Left lobe of liver (tissue), 2 donors: ENCODE results near the gene BTBD9. TPM values are rescaled to one million over a fixed set of nuclear protein-coding genes. Genes with fewer than 3 reads are reported as not detected.

Experiments used
- ATAC-seq: fragments of 200-7000 bp; cut with Tn5 transposase; one replicate; pipeline ENCODE4 v1.9.1; 2020; ENCODE audit warnings: mild to moderate bottlenecking, moderate library complexity
- DNase-seq: peaks from one replicate; pipeline ENCODE4 v3.0.0-alpha.2; 2020; ENCODE audit warnings: low spot score
- total RNA-seq: library from RNA; stranded (reverse); gene quantifications from one replicate; pipeline ENCODE4 v1.2.1, GENCODE V29; 2021
- donor health status: DM: no; HTN: no; CAD: no; lungs with moderate emphysema.
- donor health status: DM: no; HTN: yes; CAD: no.

Gene BTBD9
- total RNA-seq, 1 donor from 2014 or later = 4.7 TPM

DNA sequence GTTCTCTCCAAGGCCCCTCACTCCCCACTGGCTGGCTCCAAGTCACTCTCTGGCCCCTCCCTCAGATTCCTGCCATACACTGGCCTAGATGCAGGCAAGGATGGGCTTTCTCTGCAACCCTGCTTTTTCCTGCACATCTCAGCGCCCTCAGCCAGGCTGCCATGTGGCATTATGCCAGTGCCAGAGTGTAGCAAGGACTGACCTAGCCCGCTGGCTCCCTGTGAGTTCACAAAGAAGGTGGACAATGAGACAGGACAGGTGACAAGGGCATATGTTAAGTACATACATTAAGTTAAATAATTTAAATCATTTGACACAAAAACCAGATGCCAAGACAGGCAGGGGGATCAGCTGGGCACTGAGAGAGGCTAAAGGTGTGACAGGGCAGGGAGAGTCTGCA, 425.6 kb downstream of the BTBD9 start:
- DNase-seq = peak; percentile 53

DNA sequence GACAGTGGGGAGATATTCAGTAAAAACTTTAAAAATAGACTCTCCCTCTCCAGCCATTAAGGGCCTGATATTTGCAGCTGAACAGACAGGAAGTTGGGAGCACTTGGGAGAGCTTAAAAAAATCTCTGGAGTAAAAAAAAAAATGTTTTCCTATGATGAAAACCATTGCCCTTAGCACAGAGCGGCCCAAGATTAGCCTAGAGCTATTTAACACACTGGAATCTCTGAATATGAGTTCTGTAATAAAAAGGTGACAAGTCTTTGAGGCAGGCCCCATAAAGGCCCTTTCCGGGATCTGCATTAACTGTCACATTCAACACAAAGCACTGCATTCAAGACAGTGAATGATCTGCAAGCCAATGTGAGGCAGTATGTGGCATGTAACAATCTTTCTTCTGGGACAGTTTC, 426.5 kb downstream of the BTBD9 start:
- ATAC-seq (no peak), DNase-seq (no peak)

More for the DNA sequence above, 425.6 kb downstream of the BTBD9 start:
- peak; percentile 70 for ATAC-seq

DNA sequence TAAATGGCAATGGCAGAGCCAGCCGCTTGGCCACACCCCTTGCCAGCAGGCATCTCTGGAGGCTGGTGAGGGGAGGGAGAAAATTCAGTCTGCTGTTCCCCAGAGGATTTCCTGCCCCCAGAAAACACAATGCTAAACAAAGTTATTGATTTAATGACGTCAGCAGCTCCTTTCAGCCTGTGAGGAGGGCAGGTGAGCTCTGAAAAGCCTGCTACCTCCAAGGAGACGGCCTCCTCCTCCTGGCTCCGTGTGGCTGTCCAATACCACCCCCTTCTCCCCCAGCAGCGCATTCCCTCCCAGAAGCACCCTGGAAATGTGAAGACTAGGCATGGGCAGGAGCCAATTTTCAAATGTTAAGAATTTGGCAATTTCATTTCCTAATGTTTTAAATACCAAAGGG, 427.1 kb downstream of the BTBD9 start:
- ATAC-seq (peak; percentile 19), DNase-seq (no peak)

DNA sequence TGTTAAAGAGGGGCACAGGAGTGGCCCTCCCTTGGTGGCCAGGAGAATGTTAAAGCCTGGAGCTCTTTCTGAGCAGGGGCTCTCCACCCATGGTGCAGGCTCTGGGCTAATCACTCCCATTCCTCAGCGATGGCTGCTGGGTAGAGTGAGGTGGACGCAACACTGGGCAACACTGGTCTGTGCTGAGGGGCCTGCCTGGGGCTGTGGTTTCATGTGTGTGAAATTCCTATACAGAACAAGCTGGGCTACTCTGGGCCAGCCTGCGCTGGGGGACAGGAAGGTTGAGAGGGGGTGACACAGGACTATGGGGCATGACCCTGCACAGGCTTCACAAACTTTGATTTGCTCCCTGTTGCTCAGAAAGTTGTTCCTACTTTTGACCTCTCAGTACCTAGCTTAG, 427.6 kb downstream of the BTBD9 start:
- ATAC-seq (no peak), DNase-seq (no peak)

DNA sequence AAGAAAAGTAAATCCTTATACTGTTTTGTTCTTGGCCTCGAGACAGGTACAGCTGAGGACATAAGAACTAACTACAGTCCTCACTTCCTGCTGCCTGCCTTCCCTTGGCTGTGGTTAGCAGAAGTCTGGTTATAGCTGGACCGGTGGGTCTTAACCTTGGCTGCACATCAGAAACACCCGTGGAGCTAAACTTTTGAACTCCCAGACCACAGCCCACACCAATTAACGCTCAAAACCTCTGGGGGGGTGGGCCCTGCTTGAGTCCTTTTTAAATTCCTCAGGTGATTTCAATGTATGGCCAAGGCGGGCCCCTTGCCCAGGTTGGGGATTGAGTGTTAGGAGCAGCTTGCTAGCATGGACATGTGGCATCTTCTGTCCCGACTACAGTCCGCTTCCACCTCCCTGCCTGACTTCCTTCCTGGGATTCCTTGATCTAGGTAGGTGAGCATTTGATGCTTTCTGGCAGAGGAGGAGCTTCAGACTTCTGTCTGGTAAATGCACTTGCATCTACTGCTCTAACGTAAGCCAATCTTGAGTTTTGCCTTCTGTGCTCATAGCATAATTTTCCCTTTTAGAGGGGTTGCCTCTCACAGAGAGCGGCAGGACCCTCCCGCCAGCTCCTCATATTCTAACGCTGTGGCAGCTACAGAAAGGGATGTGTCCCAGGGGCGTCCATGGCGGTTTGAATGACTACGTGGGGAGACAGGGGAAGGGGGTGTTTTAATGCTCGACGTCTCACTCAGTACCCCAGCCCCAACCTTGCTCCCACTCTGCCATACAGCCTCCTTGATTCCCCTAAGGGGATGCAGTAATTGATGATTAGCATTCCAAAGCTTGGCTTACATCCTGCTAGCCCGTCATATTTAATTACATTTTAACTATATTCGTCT, 430.1 kb downstream of the BTBD9 start:
- DNase-seq = no peak

DNA sequence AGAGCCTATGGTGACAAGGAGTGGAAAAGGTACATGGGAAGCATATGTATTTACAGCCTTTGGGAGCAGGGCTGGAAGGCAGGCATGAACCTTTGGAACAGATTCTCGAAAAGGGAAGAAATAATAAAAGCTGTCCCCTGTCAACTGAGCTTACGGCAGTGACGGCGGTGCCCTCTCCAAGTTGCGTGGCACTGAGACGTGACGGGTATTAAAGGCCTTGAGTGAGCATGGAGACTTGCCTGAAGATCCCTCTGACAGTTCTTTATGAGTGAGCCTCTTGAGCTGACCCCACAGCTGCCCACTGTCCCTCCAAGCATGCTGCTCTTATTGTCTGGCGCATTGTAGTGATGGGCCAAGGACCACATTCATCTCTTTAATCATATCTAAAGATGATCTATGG, 431.7 kb downstream of the BTBD9 start:
- ATAC-seq (no peak), DNase-seq (no peak)

More for the DNA sequence above, 430.1 kb downstream of the BTBD9 start:
- ATAC-seq = no peak

DNA sequence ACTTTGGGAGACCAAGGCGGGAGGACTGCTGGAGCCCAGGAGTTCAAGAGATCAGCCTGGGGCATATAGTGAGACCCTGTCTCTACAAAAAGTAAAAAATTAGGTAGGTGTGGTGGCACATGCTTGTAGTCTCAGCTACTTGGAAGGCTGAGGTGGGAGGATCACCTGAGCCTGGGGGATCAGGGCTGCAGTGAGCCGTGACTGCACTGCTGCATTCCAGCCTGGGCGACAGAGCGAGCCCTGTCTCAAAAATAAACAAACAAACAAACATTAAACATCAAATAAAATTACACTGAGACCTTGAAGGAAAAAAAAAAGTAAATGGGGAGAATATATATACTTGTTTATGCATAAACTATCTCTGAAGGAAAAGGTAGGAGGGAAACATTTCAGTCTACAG, 432.4 kb downstream of the BTBD9 start:
- DNase-seq (no peak), ATAC-seq (no peak)

DNA sequence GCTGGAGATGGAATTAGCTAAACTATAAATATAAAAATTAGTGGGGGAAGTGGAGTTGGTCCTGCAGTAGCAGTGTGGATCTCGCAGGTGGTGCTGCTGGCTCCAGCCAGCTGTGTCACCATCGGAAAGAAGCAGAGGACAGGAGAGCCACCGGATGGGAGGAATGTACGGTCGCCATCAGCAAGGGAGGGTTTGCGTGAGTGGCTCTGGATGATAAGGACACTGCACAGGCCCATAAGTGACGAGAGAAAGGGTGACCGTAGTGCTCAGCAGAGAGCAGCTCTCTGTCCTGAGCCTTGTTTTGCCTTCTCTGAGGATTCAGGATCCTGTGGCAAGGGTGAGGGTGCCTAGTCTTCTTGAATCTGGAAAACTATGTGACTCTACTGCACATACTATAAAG, 441.5 kb downstream of the BTBD9 start:
- DNase-seq = no peak
- ATAC-seq = no peak

DNA sequence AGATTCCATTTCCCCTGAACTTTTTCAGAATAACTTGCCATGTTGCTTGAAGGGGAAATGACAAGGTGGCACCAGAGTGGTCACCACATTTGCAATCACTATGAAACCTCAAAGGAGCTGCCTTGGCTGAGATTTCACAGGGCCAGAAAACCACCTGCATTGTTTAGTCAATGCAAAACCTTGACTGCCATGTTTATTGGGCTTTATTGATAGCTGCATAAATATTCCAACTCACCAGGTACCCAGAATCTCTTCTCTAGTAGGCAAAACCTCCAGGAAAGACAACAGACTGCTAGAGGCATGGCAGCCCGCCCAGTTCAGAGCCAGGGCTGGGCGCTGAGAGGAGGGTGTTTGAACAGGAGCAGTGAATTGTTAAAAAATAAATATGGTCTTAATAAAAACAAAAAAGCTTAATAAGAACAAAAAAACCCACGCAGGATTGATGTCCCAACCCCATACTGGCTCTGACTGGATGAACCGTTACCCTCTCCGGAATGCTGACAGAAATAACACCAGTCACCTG, 444.6 kb downstream of the BTBD9 start:
- ATAC-seq (no peak), DNase-seq (no peak)

DNA sequence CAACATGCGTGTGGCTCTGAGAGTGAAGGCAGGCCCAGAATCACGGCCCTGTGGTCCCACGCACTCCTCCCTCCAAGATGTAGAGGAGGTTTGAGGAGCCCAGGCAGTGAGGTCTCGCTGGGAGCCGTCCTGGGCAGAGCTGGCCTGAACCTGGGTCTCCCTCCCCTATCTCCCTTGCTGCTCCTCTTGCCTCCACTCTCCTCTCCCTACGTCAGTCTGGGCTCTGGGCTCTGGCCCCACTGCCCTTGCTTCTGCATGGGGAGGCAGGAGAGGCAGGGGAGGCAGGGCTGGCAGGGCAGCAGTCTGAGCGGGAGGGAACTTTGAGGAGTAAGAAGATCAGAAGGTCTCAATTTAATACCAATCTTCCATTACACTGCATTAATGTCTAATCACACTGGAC, 445.1 kb downstream of the BTBD9 start:
- no peak for ATAC-seq
- DNase-seq = no peak

DNA sequence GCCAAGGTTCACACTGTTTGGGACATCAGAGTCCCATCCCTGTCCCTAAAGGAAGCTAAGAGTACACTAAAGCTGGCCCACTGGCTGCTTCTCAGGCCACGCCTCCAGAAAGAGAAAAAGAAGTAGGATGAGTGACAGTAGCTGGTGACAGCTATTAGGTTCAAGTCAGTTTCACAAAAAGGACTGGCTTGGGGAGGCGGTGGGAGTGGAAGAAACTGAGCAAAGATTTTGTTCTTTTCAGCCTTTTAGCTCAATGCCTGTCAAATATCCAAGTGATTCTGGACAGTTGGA, 445.5 kb downstream of the BTBD9 start:
- ATAC-seq (no peak), DNase-seq (no peak)

DNA sequence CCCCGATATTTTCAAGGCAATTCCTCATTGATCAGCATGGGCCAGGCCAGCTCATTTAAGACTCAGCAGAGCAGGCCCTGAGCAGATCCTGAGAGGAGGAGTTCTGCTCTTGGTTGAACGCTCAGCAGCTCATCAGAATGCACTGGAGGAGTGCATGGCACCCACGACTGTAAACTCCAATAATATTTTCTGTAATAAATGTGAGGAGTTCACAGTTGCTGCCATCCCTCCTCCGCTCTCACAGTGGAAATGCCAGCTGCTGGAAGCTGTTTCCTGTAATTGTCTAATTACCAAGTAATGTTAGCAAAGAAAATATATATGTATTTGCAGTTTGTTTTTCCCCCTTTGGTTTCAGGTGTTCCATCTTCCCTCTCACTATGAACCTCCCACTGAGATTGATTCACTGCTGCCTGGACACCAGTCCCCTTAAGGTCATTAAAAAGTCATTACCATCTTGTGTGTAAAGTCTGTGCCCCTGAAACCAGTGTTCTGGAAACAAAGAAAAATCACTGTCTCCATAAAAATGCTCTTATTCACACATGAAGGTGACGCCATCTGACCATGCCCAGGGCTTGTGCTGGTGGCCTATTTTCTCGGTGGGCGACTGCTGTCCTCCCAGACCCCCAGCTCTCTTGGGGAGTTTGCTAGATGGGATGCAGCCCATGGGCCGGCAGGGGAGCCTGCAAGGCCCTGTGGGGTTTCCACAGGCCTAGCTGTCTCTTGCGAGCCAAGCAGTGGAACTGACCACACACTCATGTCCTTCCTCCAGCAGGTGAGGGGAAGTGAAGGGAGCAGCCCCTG, 446.0 kb downstream of the BTBD9 start:
- DNase-seq = no peak
- ATAC-seq = no peak

DNA sequence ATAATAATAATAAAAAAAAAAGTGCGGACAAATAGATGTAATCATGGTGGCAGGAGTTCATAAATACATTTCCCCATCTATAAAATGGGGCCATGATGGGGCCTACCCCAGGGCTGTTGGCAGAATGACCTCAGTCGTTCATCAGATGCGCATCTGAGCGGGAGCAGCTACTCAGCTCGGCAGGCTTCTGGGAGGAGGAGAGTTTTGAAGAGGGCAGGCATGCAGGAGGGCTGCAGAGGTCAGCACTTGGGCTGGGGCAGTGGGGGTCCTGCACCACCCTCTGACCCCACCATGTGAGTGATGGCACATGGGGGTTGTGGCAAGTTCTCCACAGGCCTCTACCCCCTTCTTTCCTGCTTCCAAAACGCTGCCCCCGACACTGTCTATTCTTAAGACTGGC, 446.7 kb downstream of the BTBD9 start:
- no peak for ATAC-seq
- DNase-seq = no peak

DNA sequence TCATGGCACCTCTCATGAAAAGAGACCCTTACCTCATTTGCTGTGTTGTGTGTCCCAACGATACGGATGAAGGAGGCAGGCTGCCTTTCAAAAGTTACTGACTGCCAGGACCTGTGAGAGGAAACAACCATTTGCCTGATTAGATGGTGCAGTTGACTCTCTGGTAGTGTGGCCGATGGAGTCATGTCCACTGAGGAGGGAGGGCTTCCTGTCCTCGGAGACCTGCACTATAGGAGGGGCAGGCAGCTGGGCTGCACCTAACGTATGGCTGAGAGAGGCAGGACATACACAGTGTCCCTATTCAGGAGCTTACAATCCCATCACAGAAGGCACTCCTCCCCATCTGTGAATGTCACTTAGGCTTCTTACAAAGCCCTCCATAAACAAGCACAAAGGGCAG, 447.2 kb downstream of the BTBD9 start:
- no peak for ATAC-seq
- DNase-seq = no peak

DNA sequence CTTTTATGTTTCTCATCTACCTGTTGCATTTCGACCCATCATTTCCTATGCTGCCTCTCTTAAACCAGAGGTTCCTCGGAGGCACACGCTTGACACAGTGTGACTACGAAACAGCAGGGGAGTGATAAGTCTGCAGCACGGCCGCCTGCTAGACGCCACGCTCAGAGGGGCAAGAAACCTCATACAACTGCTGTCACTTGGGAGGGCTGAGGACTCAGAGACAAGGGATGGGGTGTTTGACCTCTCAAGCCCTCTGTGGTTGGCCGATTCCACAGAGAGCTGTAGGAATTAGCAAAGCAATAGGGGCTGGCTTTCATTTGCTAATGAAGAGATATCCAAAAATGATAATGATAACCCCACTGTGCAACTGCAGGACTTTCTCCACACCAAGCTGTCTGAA, 447.7 kb downstream of the BTBD9 start:
- no peak for ATAC-seq
- DNase-seq = no peak

DNA sequence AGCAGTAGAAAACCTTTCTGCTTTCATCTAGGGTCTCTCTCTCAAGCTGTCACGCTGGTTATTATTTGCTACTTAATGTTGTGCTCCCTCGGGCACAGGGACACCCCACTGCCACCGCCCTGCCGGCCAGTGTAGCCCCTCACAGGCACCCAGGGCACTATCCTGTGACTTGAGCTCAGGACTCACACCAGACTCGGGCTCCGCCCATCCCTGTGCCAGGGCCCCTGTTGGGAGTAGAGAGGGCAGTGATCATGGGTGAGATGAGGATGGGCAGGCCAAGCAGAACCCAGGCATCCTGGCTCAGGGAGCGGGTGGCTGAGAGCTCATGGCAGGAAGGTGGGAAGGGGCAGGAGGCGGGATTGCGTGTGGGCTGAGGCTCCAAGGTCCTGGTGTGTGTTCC, 448.3 kb downstream of the BTBD9 start:
- DNase-seq (no peak), ATAC-seq (no peak)

DNA sequence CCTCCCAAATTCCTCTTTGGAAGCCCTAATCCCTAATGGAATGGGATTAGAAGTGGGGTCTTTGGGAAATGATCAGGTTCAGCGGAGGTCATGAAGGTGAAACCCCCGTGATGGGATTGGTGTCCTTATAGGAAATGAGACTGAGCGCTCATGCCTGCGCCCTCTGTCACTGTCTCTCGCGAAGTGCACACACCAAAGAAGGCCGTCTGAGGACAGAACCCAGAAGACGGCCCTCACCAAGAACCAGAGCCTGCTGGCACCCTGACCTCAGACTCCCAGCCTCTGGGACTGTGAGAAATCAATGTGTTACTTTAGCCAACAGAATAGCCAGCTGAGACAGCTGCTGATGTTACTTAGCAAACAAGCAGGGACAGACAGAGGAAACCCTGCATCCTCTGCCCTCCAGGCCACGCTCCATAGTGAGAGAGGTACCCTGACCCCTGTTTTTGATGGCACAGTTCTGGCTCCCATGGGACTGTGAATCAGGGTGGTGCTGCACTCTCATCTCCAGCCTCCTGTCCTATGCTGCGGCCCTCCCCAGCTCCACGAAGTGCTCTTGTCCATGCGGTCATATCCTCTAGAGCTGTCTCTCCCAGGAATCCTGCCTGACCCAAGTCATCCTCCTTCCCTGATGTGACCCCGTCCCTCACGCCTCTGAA, 450.9 kb downstream of the BTBD9 start:
- ATAC-seq (no peak), DNase-seq (peak; percentile 23)

DNA sequence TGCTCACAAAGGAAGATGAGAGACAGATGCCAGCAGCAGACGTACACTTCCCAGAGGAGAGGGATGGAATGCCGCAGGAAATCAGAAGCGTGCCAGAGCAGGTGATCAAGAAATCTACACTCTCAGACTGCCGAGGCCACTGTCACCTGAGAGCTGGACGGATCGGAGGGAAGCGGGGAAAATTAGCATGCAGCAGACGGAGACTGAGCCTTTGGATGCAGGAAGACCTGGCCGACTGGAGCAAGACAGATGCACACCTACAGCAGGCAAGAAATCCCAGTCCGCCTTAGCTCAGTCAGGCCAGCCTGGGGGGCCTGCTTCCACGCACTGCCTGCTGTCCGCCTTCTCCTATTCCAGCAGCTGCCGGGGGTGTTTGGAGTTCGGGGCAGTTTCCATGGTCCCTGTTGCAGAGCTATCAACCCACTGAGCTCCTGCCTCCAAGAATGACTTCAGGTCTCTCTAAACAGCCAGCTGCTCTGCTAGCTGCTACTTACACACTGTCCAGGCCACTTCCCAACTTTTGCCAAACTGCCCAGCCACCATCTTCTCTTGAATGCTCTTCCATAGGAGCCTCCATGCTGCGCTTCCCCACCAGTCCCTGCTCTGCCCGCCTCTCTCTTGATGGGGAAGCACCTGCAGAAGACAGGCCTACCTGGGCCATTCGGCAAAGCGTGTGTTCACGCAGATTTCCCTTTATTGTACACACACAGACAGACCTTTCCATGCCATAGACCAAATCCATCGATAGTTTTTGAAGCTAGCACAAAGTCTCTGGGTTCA, 451.7 kb downstream of the BTBD9 start:
- peak; percentile 11 for DNase-seq

DNA sequence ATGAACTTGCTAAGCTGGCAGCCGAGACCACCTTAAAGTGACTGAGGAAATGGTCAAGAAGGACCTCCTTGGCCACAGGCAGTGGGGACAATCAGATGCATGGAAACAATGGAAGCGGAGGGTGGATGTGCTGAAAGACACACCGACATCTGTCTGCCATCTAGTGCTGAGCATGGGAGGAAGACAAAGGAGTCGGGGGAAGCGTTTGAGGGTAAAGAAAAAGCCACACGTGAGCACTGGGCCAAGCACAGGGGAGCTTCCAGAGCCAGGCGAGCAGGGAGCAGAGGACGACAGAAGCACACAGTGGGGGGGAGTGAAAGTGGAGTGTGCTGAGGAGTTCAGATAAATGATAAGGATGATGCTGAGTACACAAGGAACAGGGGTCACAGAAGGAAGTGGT, 452.4 kb downstream of the BTBD9 start:
- DNase-seq = no peak
- no peak for ATAC-seq

More for the DNA sequence above, 451.7 kb downstream of the BTBD9 start:
- ATAC-seq = no peak

DNA sequence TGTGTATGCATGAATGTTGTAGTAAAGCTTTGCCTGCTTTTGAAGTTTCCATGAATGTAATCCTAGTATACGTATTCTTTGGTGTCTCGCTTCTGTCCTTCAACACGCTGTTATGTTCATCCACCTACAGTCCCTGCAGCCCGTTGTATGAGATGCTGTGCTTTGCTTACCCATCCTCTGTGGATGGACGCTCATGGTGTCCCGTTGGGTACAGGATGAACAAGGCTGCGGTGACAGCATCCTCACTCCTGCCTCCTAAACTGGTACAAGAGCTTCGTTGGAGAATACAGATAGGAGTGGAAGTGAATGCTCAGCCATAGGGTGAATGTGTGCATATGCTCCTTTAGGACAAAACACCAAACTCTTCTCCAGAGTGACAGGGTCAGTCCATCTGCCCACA, 454.0 kb downstream of the BTBD9 start:
- DNase-seq (no peak), ATAC-seq (no peak)

DNA sequence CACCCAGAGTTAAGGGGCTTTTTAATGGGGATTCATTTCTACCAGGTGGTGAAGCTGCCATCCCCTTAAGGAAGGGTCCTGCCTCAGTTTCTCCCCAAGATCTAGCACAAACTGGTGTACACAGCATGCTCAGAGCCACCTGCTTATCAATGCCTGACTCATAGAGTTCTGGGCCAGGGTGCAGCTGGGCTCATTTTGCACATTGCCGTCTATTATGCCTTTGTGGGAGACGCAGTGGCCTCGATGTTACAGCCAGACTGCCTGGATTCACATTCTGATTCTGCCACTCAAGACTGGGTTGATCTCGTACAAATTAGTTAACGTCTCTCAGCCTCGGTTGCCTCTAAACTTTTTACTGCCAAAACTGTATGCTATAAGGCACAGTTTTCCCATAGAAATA, 454.5 kb downstream of the BTBD9 start:
- no peak for ATAC-seq
- DNase-seq = no peak
